ENCODE data around the gene IRGQ.

DNA sequence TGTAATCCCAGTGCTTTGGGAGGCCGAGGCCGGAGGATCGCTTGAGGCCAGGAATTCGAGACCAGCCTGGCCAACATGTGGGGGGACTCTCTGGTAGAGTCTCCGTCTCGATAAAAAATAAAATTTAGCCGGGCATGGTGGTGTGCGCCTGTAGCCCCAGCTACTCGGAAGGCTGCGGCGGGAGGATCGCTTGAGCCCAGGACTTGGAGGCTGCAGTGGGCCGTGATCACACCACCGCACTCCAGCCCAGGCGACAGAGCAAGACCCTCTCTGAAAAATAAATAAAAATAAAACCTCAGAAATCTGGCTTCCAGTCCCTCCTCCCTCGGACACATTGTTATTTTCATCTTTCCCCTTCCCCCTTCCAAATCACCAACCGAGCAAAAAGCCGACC, 332 bp downstream of the IRGQ start:
- TF ChIP-seq EP300 (IDR thresholded peaks at IDR 0.05; ENCODE audit: borderline replicate concordance) (no peak), EGR1 (IDR thresholded peaks at IDR 0.05) (no peak), NFIC (IDR thresholded peaks at IDR 0.05) (no peak; the same call in 1 of the 2 replicates), TEAD4 (IDR thresholded peaks at IDR 0.05) (no peak), CEBPB (IDR thresholded peaks at IDR 0.05) (no peak), CREB1 (IDR thresholded peaks at IDR 0.05; ENCODE audit: low read depth) (no peak)
- TF ChIP-seq, protein P1, sequence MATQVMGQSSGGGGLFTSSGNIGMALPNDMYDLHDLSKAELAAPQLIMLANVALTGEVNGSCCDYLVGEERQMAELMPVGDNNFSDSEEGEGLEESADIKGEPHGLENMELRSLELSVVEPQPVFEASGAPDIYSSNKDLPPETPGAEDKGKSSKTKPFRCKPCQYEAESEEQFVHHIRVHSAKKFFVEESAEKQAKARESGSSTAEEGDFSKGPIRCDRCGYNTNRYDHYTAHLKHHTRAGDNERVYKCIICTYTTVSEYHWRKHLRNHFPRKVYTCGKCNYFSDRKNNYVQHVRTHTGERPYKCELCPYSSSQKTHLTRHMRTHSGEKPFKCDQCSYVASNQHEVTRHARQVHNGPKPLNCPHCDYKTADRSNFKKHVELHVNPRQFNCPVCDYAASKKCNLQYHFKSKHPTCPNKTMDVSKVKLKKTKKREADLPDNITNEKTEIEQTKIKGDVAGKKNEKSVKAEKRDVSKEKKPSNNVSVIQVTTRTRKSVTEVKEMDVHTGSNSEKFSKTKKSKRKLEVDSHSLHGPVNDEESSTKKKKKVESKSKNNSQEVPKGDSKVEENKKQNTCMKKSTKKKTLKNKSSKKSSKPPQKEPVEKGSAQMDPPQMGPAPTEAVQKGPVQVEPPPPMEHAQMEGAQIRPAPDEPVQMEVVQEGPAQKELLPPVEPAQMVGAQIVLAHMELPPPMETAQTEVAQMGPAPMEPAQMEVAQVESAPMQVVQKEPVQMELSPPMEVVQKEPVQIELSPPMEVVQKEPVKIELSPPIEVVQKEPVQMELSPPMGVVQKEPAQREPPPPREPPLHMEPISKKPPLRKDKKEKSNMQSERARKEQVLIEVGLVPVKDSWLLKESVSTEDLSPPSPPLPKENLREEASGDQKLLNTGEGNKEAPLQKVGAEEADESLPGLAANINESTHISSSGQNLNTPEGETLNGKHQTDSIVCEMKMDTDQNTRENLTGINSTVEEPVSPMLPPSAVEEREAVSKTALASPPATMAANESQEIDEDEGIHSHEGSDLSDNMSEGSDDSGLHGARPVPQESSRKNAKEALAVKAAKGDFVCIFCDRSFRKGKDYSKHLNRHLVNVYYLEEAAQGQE (IDR thresholded peaks at IDR 0.05; ENCODE audit: low read depth) = no peak
- TF ChIP-seq, protein P2, sequence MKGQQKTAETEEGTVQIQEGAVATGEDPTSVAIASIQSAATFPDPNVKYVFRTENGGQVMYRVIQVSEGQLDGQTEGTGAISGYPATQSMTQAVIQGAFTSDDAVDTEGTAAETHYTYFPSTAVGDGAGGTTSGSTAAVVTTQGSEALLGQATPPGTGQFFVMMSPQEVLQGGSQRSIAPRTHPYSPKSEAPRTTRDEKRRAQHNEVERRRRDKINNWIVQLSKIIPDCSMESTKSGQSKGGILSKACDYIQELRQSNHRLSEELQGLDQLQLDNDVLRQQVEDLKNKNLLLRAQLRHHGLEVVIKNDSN (IDR thresholded peaks at IDR 0.05) = no peak
